Activated T-helper 9 cell treated with anti-CD3 and anti-CD28 coated beads, Interleukin-2, amount 50 U/mL, for 16 hours (primary cell): ENCODE results near the gene ECM2.

Experiments used
- DNase-seq: peaks from one replicate; pipeline ENCODE4 v3.0.0-alpha.2; 2020; ENCODE audit warnings: low read depth

The ECM2 gene

GRCh38 chr9:92527832-92528521, 7.8 kb downstream of the ECM2 start:
- no peak for DNase-seq

- DNase-seq = no peak
Observed at GRCh38 chr9:92527291-92527828, 8.4 kb downstream of the ECM2 start.

- DNase-seq = no peak
Observed at GRCh38 chr9:92525306-92525705, 10.5 kb downstream of the ECM2 start.

GRCh38 chr9:92524881-92525280, 10.9 kb downstream of the ECM2 start:
- no peak for DNase-seq

GRCh38 chr9:92522983-92523970, 12.5 kb downstream of the ECM2 start:
- DNase-seq = no peak

GRCh38 chr9:92520837-92521236, 15.0 kb downstream of the ECM2 start:
- no peak for DNase-seq

GRCh38 chr9:92518199-92518598, 17.6 kb downstream of the ECM2 start:
- no peak for DNase-seq

GRCh38 chr9:92517046-92517445, 18.7 kb downstream of the ECM2 start:
- no peak for DNase-seq

- no peak for DNase-seq
Observed at GRCh38 chr9:92516521-92516920, 19.3 kb downstream of the ECM2 start.

- no peak for DNase-seq
Observed at GRCh38 chr9:92514635-92515034, 21.2 kb downstream of the ECM2 start.

- no peak for DNase-seq
Observed at GRCh38 chr9:92513349-92513748, 22.4 kb downstream of the ECM2 start.

GRCh38 chr9:92512622-92513021, 23.2 kb downstream of the ECM2 start:
- DNase-seq = no peak

GRCh38 chr9:92510747-92511146, 25.0 kb downstream of the ECM2 start:
- no peak for DNase-seq

GRCh38 chr9:92509050-92509449, 26.7 kb downstream of the ECM2 start:
- DNase-seq = no peak

- no peak for DNase-seq
Observed at GRCh38 chr9:92508018-92508820, 27.6 kb downstream of the ECM2 start.

GRCh38 chr9:92507496-92507895, 28.3 kb downstream of the ECM2 start:
- no peak for DNase-seq

GRCh38 chr9:92507005-92507404, 28.8 kb downstream of the ECM2 start:
- no peak for DNase-seq

- no peak for DNase-seq
Observed at GRCh38 chr9:92506184-92506857, 29.5 kb downstream of the ECM2 start.

GRCh38 chr9:92504881-92505280, 30.9 kb downstream of the ECM2 start:
- no peak for DNase-seq

- no peak for DNase-seq
Observed at GRCh38 chr9:92503156-92503555, 32.6 kb downstream of the ECM2 start.

GRCh38 chr9:92501671-92502393, 34.0 kb downstream of the ECM2 start:
- DNase-seq = no peak
